HepG2 (cell line): ENCODE data around the gene SPESP1. TPM values are rescaled to one million over a fixed set of nuclear protein-coding genes. Genes with fewer than 3 reads are reported as not detected.

Source experiments
- ATAC-seq: fragments of 200-7000 bp; cut with Tn5 transposase; 3 replicates; pipeline ENCODE4 v1.9.1; 2020; ENCODE audit warnings: mild to moderate bottlenecking, moderate library complexity
- BruUV-seq: library from RNA; stranded (reverse); fragments of 400-500 nt; replicated peaks from 2 replicates; lab custom pipeline; 2021; lab: Mats Ljungman, UMichigan
- CTCF ChIA-PET: fragments of 300-600 bp; formaldehyde crosslinking; extraction: SDS; loops from one replicate; lab custom pipeline; 2021; ENCODE audit warnings: low total read pairs, inconsistent platforms, low intra/inter-chr PET ratio; lab: Yijun Ruan, JAX
- POLR2A ChIA-PET: fragments of 350-600 bp; sonication (Branson Sonifier 250); formaldehyde crosslinking; loops from one replicate; lab custom pipeline; 2020; ENCODE audit warnings: antibody characterized with exemption, inconsistent platforms; lab: Yijun Ruan, JAX
- DNase-seq: peaks from one replicate; pipeline ENCODE4 v3.0.0-alpha.2; 2015; ENCODE audit warnings: low spot score
- FAIRE-seq: peaks from 3 replicates; lab custom pipeline; 2011; peaks lifted over from hg19 to GRCh38; lab: Jason Lieb, UNC
- H2AFZ ChIP-seq: one replicate; pipeline ENCODE4 v1.6.1; 2011; ENCODE audit warnings: low read length, inconsistent platforms
- H3K27ac ChIP-seq: fragments of 300-600 bp; 3 replicates; pipeline ENCODE4 v1.8.0; 2011; ENCODE audit warnings: mixed run types, mild to moderate bottlenecking, mixed read lengths, low read length, inconsistent platforms; ENCODE audit not compliant: insufficient read depth; ENCODE audit errors: extremely low read length
- H3K27me3 ChIP-seq, 2 experiments: fragments of 200-600 bp in 1 of 2; 2 replicates in 1 of 2; 3 replicates in 1 of 2; pipeline versions ENCODE4 v1.6.0 to v1.8.0; 2011; ENCODE audit warnings: low read length in 2 of 2, mild to moderate bottlenecking in 2 of 2, moderate library complexity in 2 of 2, inconsistent platforms in 1 of 2; ENCODE audit not compliant: insufficient read depth in 2 of 2, control insufficient read depth in 1 of 2
- H3K36me3 ChIP-seq, 2 experiments: fragments of 200-600 bp in 1 of 2; replicated peaks in 1 of 2; 2 replicates in 1 of 2; 3 replicates in 1 of 2; pipeline versions ENCODE4 v1.5.1 to v1.8.0; 2011; ENCODE audit warnings: low read length in 2 of 2, inconsistent platforms in 1 of 2; ENCODE audit not compliant: insufficient read depth in 2 of 2, control insufficient read depth in 1 of 2
- H3K4me1 ChIP-seq: 2 replicates; pipeline ENCODE4 v1.5.1; 2012; ENCODE audit warnings: low read length, inconsistent platforms; ENCODE audit not compliant: insufficient read depth
- H3K4me2 ChIP-seq: 2 replicates; pipeline ENCODE4 v1.6.0; 2011; ENCODE audit warnings: low read depth, low read length, inconsistent platforms
- H3K4me3 ChIP-seq, 3 experiments: fragments of 200-600 bp in 1 of 3; sonication (generic), shearing (Covaris generic) in 1 of 3; replicated peaks in 1 of 3; 2 replicates each; pipeline ENCODE4 v1.5.1; 2011 to 2016; ENCODE audit warnings: low read length in 3 of 3, inconsistent platforms in 2 of 3, low read depth in 2 of 3, mild to moderate bottlenecking in 2 of 3, control low read depth in 1 of 3, mixed read lengths in 1 of 3; ENCODE audit not compliant: insufficient read depth in 1 of 3
- H3K79me2 ChIP-seq: one replicate; pipeline ENCODE4 v1.6.1; 2011; ENCODE audit warnings: low read length, inconsistent platforms; ENCODE audit not compliant: insufficient read depth
- H3K9ac ChIP-seq: 2 replicates; pipeline ENCODE4 v1.6.0; 2011; ENCODE audit warnings: mild to moderate bottlenecking, low read depth, low read length, inconsistent platforms; ENCODE audit not compliant: insufficient read depth
- H3K9me3 ChIP-seq: 2 replicates; pipeline ENCODE4 v1.5.1; 2012; ENCODE audit warnings: mild to moderate bottlenecking, low read length
- H4K20me1 ChIP-seq: 2 replicates; pipeline ENCODE4 v1.6.0; 2011; ENCODE audit warnings: inconsistent platforms, mild to moderate bottlenecking, low read length, moderate library complexity; ENCODE audit not compliant: insufficient read depth
- CC2D1A ChIP-seq: sonication (generic); formaldehyde crosslinking; IDR thresholded peaks from 2 replicates; pipeline ENCODE4 v1.8.1; 2023; ENCODE audit warnings: mild to moderate bottlenecking, missing genetic modification reagents
- RERE ChIP-seq: IDR thresholded peaks from 2 replicates; pipeline ENCODE4 v1.6.1; 2016; ENCODE audit warnings: low read depth, missing genetic modification reagents, missing compliant biosample characterization
- SRF ChIP-seq: IDR thresholded peaks from 2 replicates; pipeline ENCODE4 v1.6.1; 2011; ENCODE audit warnings: mild to moderate bottlenecking, low read depth, low read length, moderate library complexity
- ZNF552 ChIP-seq: sonication (generic); formaldehyde crosslinking; IDR thresholded peaks from 2 replicates; pipeline ENCODE4 v1.9.0; 2022; ENCODE audit warnings: missing genetic modification reagents, mild to moderate bottlenecking, borderline replicate concordance
- ZNF577 ChIP-seq: sonication (generic); formaldehyde crosslinking; IDR thresholded peaks from 2 replicates; pipeline ENCODE4 v1.4.0; 2020; ENCODE audit warnings: mild to moderate bottlenecking, low read depth, missing genetic modification reagents, borderline replicate concordance
- ZNF788 ChIP-seq: sonication (generic); formaldehyde crosslinking; IDR thresholded peaks from 2 replicates; pipeline ENCODE4 v1.5.0; 2020; ENCODE audit warnings: mild to moderate bottlenecking, missing genetic modification reagents, borderline replicate concordance
- whole genome bisulfite sequencing: methylation state at CpG from one replicate; pipeline ENCODE4 v1.1.6; 2017; ENCODE audit warnings: low lambda C conversion rate; 5-methylcytosine and 5-hydroxymethylcytosine counted together
- in situ Hi-C: cut with HindIII; loops from 2 replicates; pipeline ENCODE4 v1.10.0; 2017; ENCODE audit warnings: low pct_unique_long_range_greater_than_20kb; ENCODE audit not compliant: extremely low pct_ligation_motif_present
- intact Hi-C: fragments of 100-400 bp; cut with micrococcal nuclease; formaldehyde crosslinking; loops from one replicate; pipeline ENCODE4 v1.10.0; 2022; ENCODE audit not compliant: unreplicated experiment
- polyA plus RNA-seq, 8 experiments: library from polyadenylated mRNA; depleted of rRNA in 3 of 8; stranded (reverse) in 7 of 8; unstranded in 1 of 8; fragments of >200 nt; fragmentation: Illumina TruSeq in 4 of 8; extraction: Trizol in 4 of 8; gene quantifications; 2 replicates each; pipeline versions ENCODE4 v1.2.1 to v1.2.3, GENCODE V29; 2011 to 2016; ENCODE audit warnings: low read depth in 4 of 8, missing spikeins in 1 of 8, mixed read lengths in 1 of 8; ENCODE audit not compliant: insufficient read depth in 1 of 8
- total RNA-seq, 5 experiments: library from RNA; depleted of rRNA; stranded (reverse); fragments of >200 nt; fragmentation: Illumina TruSeq; extraction: Trizol; gene quantifications; 2 replicates each; pipeline ENCODE4 v1.2.3, GENCODE V29; 2016; ENCODE audit warnings: low read depth in 1 of 5

The SPESP1 gene
- total and polyA plus RNA-seq, 2 of the 13 experiments (the other 11 are each of a cell fraction or from before 2014, with no cell fraction given): not detected

- no peaks in the 10 kb centered on the region for H3K79me2 ChIP-seq
- in situ Hi-C loops: no loop called here
- no peaks in the 10 kb centered on the region for H3K36me3 ChIP-seq
- TF ChIP-seq ZNF788 (CRISPR knock-in tag) (no peak), SRF (no peak), ZNF552 (no peak)
- ChIA-PET POLR2A (no interaction called here), CTCF (no interaction called here)
- BruUV-seq: no TSS peak
- no peak overlapping the region for H3K4me3 ChIP-seq
- H3K9me3 ChIP-seq: no peaks in the 10 kb centered on the region
- no peaks in the 10 kb centered on the region for H4K20me1 ChIP-seq
- H3K4me2 ChIP-seq: no peak overlapping the region
- 46% methylated on average over 2 of the region's 2 CpGs for WGBS
- H3K4me1 ChIP-seq: no peaks in the 10 kb centered on the region
- H2AFZ ChIP-seq: no peak overlapping the region
- ATAC-seq: no peak
- no peak overlapping the region for H3K27ac ChIP-seq
- H3K27me3 ChIP-seq: no peaks in the 10 kb centered on the region
- no peak for DNase-seq
- intact Hi-C loops: no loop called here
- no peak overlapping the region for H3K9ac ChIP-seq
- FAIRE-seq: no peak
These were observed 22.9 kb upstream of the SPESP1 start for GRCh38 chr15:68907396-68907923.

GRCh38 chr15:68909601-68910100 is 20.7 kb upstream of the SPESP1 start:
- POLR2A ChIA-PET: no interaction called here
- no peak for ATAC-seq
- no peak for FAIRE-seq

More at GRCh38 chr15:68909601-68910100, 20.7 kb upstream of the SPESP1 start:
- Histone ChIP-seq H3K36me3 (no peaks in the 10 kb centered on the region), H3K27me3 (peaks cover 0 to 3% of the 10 kb centered on the region in 2 experiments; a peak in 1 of 5 replicates), H3K4me1 (no peaks in the 10 kb centered on the region), H3K9me3 (no peaks in the 10 kb centered on the region), H4K20me1 (no peaks in the 10 kb centered on the region), H3K4me3 (no peak overlapping the region), H2AFZ (no peak overlapping the region), H3K79me2 (no peaks in the 10 kb centered on the region), H3K9ac (no peak overlapping the region), H3K27ac (no peak overlapping the region), H3K4me2 (no peak overlapping the region)
- intact Hi-C loops (no loop called here), in situ Hi-C loops (no loop called here)
- no peak for TF ChIP-seq ZNF577 (CRISPR knock-in tag)
- TF ChIP-seq RERE: no peak
- no peak for TF ChIP-seq CC2D1A (CRISPR knock-in tag)
- no peak for DNase-seq
- CTCF ChIA-PET: no interaction called here
- no TSS peak for BruUV-seq
